OCI-LY1 (cell line): ENCODE measurements around the gene HAUS3.

ENCODE experiments used
- H2AFZ ChIP-seq: fragments of 200-600 bp; sonication (generic), shearing (Covaris generic); 2 replicates; pipeline ENCODE4 v1.6.0; 2014; ENCODE audit warnings: antibody characterized with exemption, mild to moderate bottlenecking, low read length
- H3F3A ChIP-seq: fragments of 200-600 bp; sonication (generic), shearing (Covaris generic); 2 replicates; pipeline ENCODE4 v1.6.0; 2014; ENCODE audit warnings: mild to moderate bottlenecking, antibody characterized with exemption, low read length, moderate library complexity; ENCODE audit not compliant: insufficient read depth
- H3K27ac ChIP-seq: fragments of 200-600 bp; sonication (generic); 2 replicates; pipeline ENCODE4 v1.5.1; 2014; ENCODE audit warnings: low read length, mixed run types, mild to moderate bottlenecking, low read depth; ENCODE audit not compliant: poor library complexity, severe bottlenecking
- H3K27me3 ChIP-seq: fragments of 200-600 bp; sonication (generic); 2 replicates; pipeline ENCODE4 v1.6.0; 2014; ENCODE audit warnings: antibody characterized with exemption, mild to moderate bottlenecking, low read length, moderate library complexity; ENCODE audit not compliant: insufficient read depth
- H3K36me3 ChIP-seq: fragments of 200-600 bp; sonication (generic); 2 replicates; pipeline ENCODE4 v1.6.1; 2014; ENCODE audit warnings: mild to moderate bottlenecking, antibody characterized with exemption, low read length, moderate library complexity, mixed read lengths; ENCODE audit not compliant: insufficient read depth
- H3K4me1 ChIP-seq: fragments of 200-600 bp; sonication (generic); 2 replicates; pipeline ENCODE4 v1.5.1; 2014; ENCODE audit warnings: mild to moderate bottlenecking, low read length, moderate library complexity; ENCODE audit not compliant: insufficient read depth, severe bottlenecking
- H3K4me2 ChIP-seq: fragments of 200-600 bp; sonication (generic), shearing (Covaris generic); 2 replicates; pipeline ENCODE4 v1.6.1; 2014; ENCODE audit warnings: low read length
- H3K4me3 ChIP-seq: fragments of 200-600 bp; sonication (generic); 2 replicates; pipeline ENCODE4 v1.5.1; 2014; ENCODE audit warnings: low read length, low read depth, mild to moderate bottlenecking, mixed read lengths; ENCODE audit not compliant: poor library complexity, severe bottlenecking
- H3K79me2 ChIP-seq: fragments of 200-600 bp; shearing (Covaris generic); 2 replicates; pipeline ENCODE4 v1.6.1; 2016; ENCODE audit warnings: mixed run types, low read length, mixed read lengths; ENCODE audit not compliant: insufficient read depth
- H3K9ac ChIP-seq: fragments of 200-600 bp; sonication (generic), shearing (Covaris generic); 2 replicates; pipeline ENCODE4 v1.6.1; 2014; ENCODE audit warnings: mild to moderate bottlenecking, low read length, mixed read lengths
- H3K9me2 ChIP-seq: fragments of 200-600 bp; sonication (generic), shearing (Covaris generic); 2 replicates; pipeline ENCODE4 v1.6.1; 2014; ENCODE audit warnings: low read depth, mild to moderate bottlenecking, low read length, mixed read lengths
- H3K9me3 ChIP-seq: fragments of 200-600 bp; shearing (Covaris generic); 2 replicates; pipeline ENCODE4 v1.6.1; 2014; ENCODE audit warnings: low read length, mixed read lengths
- H4K20me1 ChIP-seq: fragments of 200-600 bp; sonication (generic), shearing (Covaris generic); 2 replicates; pipeline ENCODE4 v1.6.0; 2016; ENCODE audit warnings: mild to moderate bottlenecking, low read length; ENCODE audit not compliant: insufficient read depth
- EZH2 ChIP-seq: fragments of 200-600 bp; sonication (generic), shearing (Covaris generic); IDR thresholded peaks from 2 replicates; pipeline ENCODE4 v1.8.0; 2017; ENCODE audit warnings: borderline replicate concordance, mixed run types, mild to moderate bottlenecking, antibody characterized with exemption, low read length, moderate library complexity, mixed read lengths
- TF ChIP-seq, protein P1 (sequence below): fragments of 200-600 bp; sonication (generic), shearing (Covaris generic); IDR thresholded peaks from 2 replicates; pipeline ENCODE4 v1.5.1; 2017; ENCODE audit warnings: mild to moderate bottlenecking, antibody characterized with exemption, low read length, moderate library complexity, mixed read lengths

HAUS3 gene

GRCh38 chr4:2285613-2286381 is 43.9 kb upstream of the HAUS3 start:
- peaks cover 20% of the 10 kb centered on the region for H3K4me1 ChIP-seq
- TF ChIP-seq EZH2: no peak
- TF ChIP-seq, protein P1, sequence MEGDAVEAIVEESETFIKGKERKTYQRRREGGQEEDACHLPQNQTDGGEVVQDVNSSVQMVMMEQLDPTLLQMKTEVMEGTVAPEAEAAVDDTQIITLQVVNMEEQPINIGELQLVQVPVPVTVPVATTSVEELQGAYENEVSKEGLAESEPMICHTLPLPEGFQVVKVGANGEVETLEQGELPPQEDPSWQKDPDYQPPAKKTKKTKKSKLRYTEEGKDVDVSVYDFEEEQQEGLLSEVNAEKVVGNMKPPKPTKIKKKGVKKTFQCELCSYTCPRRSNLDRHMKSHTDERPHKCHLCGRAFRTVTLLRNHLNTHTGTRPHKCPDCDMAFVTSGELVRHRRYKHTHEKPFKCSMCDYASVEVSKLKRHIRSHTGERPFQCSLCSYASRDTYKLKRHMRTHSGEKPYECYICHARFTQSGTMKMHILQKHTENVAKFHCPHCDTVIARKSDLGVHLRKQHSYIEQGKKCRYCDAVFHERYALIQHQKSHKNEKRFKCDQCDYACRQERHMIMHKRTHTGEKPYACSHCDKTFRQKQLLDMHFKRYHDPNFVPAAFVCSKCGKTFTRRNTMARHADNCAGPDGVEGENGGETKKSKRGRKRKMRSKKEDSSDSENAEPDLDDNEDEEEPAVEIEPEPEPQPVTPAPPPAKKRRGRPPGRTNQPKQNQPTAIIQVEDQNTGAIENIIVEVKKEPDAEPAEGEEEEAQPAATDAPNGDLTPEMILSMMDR: no peak
- H3K36me3 ChIP-seq: no peaks in the 10 kb centered on the region
- no peaks in the 10 kb centered on the region for H3K27me3 ChIP-seq
- H3K9me3 ChIP-seq: no peaks in the 10 kb centered on the region
- H4K20me1 ChIP-seq: no peaks in the 10 kb centered on the region
- no peak overlapping the region for H3K27ac ChIP-seq
- no peak overlapping the region for H3K9ac ChIP-seq
- no peaks in the 10 kb centered on the region for H3F3A ChIP-seq
- H3K4me3 ChIP-seq: no peak overlapping the region
- no peaks in the 10 kb centered on the region for H3K79me2 ChIP-seq
- H2AFZ ChIP-seq: no peak overlapping the region
- no peaks in the 10 kb centered on the region for H3K9me2 ChIP-seq
- no peak overlapping the region for H3K4me2 ChIP-seq

DNA sequence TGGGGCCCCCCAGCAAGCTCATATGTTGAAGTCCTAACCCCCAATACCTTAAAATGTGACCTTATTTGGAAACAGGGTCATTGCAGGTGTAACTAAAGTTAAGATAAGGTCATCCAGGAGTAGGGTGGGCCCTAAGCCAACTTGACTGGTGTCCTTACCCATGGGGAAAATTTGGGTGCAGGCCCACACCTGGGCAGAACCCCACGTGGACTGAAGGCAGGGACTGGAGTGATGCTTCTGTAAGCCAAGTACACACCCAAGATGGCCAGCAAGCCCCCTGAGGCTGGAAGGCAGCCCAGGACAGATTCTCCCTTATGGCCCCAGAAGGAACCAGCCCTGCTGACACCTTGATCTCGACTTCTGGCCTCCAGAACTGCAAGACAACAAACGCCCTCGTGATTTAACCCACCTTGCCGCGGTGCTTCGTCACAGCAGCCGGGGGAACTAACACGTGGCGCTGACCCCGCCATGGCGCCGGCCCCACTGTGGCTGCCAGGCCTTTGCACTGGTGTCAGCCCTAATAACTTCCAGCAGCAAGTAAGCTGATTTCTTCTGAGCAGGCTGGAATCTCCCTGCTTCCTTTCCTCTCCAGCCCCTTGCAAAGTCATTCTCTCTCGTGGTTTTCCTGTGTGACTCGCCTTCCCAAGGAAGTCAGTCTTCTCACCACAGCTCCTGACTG is 43.2 kb upstream of the HAUS3 start:
- TF ChIP-seq EZH2: no peak
- TF ChIP-seq, protein P1: no peak
- no peaks in the 10 kb centered on the region for H3K9me2 ChIP-seq
- H4K20me1 ChIP-seq: no peaks in the 10 kb centered on the region
- H3K4me2 ChIP-seq: no peak overlapping the region
- H3K79me2 ChIP-seq: no peaks in the 10 kb centered on the region
- no peak overlapping the region for H3K9ac ChIP-seq
- no peaks in the 10 kb centered on the region for H3K9me3 ChIP-seq
- no peaks in the 10 kb centered on the region for H3K36me3 ChIP-seq
- no peaks in the 10 kb centered on the region for H3K27me3 ChIP-seq
- no peak overlapping the region for H3K4me3 ChIP-seq
- no peaks in the 10 kb centered on the region for H3F3A ChIP-seq
- H3K27ac ChIP-seq: no peak overlapping the region
- peaks cover 13% of the 10 kb centered on the region for H3K4me1 ChIP-seq
- H2AFZ ChIP-seq: no peak overlapping the region

- no peak overlapping the region for H2AFZ ChIP-seq
- H3K9me3 ChIP-seq: no peaks in the 10 kb centered on the region
- no peak overlapping the region for H3K9ac ChIP-seq
- H4K20me1 ChIP-seq: no peaks in the 10 kb centered on the region
- H3K36me3 ChIP-seq: no peaks in the 10 kb centered on the region
- H3K9me2 ChIP-seq: no peaks in the 10 kb centered on the region
- TF ChIP-seq, protein P1: no peak
- TF ChIP-seq EZH2: no peak
- no peak overlapping the region for H3K27ac ChIP-seq
- no peaks in the 10 kb centered on the region for H3F3A ChIP-seq
- H3K4me1 ChIP-seq: peaks cover 13% of the 10 kb centered on the region
- H3K79me2 ChIP-seq: no peaks in the 10 kb centered on the region
- no peak overlapping the region for H3K4me2 ChIP-seq
- H3K27me3 ChIP-seq: no peaks in the 10 kb centered on the region
- H3K4me3 ChIP-seq: no peak overlapping the region
Observed at GRCh38 chr4:2284161-2284933, 42.4 kb upstream of the HAUS3 start.
